GM12865 (cell line): ENCODE data around the gene GUCA2B.

Experiments used
- DNase-seq: peaks from one replicate; pipeline ENCODE4 v3.0.0; 2010; ENCODE audit warnings: low read depth
- H3K4me3 ChIP-seq: 2 replicates; pipeline ENCODE4 v1.5.1; 2011; ENCODE audit warnings: mild to moderate bottlenecking, low read depth, low read length, control low read depth
- TF ChIP-seq, protein P1 (sequence below): IDR thresholded peaks from 2 replicates; pipeline ENCODE4 v1.5.1; 2011; ENCODE audit warnings: low read length, control low read depth, low read depth, inconsistent platforms; ENCODE audit not compliant: insufficient read depth; ENCODE audit errors: missing control alignments

The GUCA2B gene

GRCh38 chr1:42133809-42134526 is 19.2 kb upstream of the GUCA2B start:
- H3K4me3 ChIP-seq, result no peak overlapping the region
- TF ChIP-seq, protein P1, sequence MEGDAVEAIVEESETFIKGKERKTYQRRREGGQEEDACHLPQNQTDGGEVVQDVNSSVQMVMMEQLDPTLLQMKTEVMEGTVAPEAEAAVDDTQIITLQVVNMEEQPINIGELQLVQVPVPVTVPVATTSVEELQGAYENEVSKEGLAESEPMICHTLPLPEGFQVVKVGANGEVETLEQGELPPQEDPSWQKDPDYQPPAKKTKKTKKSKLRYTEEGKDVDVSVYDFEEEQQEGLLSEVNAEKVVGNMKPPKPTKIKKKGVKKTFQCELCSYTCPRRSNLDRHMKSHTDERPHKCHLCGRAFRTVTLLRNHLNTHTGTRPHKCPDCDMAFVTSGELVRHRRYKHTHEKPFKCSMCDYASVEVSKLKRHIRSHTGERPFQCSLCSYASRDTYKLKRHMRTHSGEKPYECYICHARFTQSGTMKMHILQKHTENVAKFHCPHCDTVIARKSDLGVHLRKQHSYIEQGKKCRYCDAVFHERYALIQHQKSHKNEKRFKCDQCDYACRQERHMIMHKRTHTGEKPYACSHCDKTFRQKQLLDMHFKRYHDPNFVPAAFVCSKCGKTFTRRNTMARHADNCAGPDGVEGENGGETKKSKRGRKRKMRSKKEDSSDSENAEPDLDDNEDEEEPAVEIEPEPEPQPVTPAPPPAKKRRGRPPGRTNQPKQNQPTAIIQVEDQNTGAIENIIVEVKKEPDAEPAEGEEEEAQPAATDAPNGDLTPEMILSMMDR, result no peak
- DNase-seq, result no peak

DNA sequence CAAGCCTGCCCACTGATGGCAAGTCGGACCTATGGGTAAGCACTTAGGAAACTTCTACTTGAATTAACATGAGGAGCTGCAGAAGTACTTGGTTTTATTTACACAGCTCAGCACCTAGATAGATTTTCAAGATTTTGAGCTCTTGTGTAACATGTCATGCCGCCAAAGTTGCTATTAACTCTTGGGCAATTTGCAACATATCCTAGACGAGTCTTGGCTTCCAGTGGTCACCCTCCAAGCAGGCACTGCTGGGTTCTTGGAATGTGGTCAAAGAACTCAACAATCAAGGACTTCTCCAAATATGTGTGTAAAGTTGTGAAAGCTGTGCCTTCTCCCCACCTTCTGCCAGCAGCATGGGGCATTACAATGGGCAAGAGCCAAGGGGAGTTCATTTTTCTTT is 17.8 kb upstream of the GUCA2B start:
- TF ChIP-seq, protein P1, result no peak
- DNase-seq, result no peak
- H3K4me3 ChIP-seq, result no peak overlapping the region

GRCh38 chr1:42136466-42136865 is 16.7 kb upstream of the GUCA2B start:
- no peak for DNase-seq
- no peak overlapping the region for H3K4me3 ChIP-seq
- TF ChIP-seq, protein P1, result no peak

GRCh38 chr1:42137766-42138165 is 15.4 kb upstream of the GUCA2B start:
- TF ChIP-seq, protein P1, result no peak
- DNase-seq, result no peak
- H3K4me3 ChIP-seq, result no peak overlapping the region

DNA sequence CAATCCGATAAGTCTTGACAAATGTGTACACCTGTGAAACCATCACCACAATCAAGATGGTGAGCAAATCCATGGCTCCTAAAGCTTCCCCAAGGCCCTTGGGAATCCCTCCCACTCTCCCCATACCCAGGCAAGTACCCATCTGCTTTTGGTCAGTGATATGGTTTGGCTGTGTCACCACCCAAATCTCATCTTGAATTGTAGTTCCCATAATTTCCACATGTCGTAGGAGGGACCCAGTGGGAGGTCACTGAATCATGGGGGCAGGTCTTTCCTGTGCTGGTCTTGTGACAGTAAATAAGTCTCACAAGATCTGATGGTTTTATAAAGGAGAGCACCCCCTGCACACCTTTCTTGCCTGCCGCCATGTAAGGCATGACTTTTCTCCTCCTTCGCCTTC is 14.6 kb upstream of the GUCA2B start:
- H3K4me3 ChIP-seq, result no peak overlapping the region
- TF ChIP-seq, protein P1, result no peak
- no peak for DNase-seq

DNA sequence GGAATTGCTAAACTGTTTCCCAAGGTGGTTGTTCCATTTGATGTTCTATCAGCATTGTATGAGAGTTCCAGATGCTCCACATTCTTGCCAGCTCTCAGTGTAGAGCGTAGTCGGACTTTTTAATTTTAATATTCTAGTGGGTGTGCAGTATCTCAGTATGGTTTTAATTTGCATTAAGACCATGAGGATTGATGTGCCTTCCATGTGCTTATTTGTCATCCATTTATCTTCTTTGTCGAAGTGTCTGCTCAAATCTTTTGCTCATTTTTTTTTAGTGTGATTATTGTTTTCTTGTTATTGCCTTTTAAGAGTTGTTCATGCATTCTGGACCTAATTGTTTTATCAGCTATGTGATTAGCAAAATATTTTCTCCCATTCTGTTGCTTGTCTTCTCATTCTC is 13.8 kb upstream of the GUCA2B start:
- no peak for DNase-seq
- TF ChIP-seq, protein P1, result no peak
- H3K4me3 ChIP-seq, result no peak overlapping the region

GRCh38 chr1:42140191-42140590 is 13.0 kb upstream of the GUCA2B start:
- no peak for DNase-seq
- no peak overlapping the region for H3K4me3 ChIP-seq
- TF ChIP-seq, protein P1, result no peak
